Activated CD4-positive, alpha-beta T cell treated with anti-CD3 and anti-CD28 coated beads, Interleukin-2, Interleukin-6, amounts not matched to agents 100 ng/mL and 50 ng/mL, durations not matched to agents 16 hours and 8 hours (primary cell): ENCODE results near the gene KDELR1.
A peak's percentile ranks its signal among the peaks of the same experiment; 100 is the strongest.

Experiments used
- DNase-seq: peaks from one replicate; pipeline ENCODE4 v3.0.0-alpha.2; 2020

KDELR1 gene

GRCh38 chr19:48341515-48342413 lies 49.6 kb downstream of the KDELR1 start:
- DNase-seq: no peak

GRCh38 chr19:48340995-48341394 lies 50.4 kb downstream of the KDELR1 start:
- no peak for DNase-seq

DNA sequence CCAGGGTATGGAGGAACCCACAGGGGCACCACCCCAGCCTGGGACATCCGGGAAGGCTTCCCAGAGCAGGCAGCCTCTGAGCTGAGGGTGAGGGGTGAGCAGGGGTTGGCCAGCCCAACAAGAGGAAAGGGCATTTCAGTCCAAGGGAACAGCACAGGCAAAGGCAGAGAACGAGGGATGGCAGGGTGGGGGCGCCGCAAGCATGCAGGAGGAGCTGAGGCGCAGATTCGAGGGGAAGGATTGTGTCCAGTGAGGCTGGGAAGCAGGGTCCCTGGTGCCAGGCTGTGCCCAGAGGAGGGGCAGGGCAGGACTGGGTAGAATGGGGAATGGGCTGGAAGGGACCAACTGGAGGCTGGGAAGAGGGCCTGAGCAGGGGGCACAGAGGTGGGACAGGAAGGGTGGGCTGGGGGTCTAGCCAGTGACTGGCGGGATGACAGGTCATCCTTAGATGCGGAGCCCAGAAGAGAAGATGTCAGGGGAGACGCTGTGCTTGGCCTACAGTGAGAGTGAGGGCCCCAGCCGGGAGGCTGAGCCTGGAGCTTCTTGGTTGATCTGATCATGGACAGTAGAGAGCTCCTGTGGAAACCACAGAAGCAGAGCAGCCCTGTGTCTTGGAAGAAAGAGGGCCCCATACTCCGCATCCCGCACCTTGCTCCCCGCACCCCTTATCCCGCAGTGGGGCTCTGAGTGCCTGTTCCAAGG lies 52.4 kb downstream of the KDELR1 start:
- DNase-seq: no peak

GRCh38 chr19:48338253-48338755 lies 53.0 kb downstream of the KDELR1 start:
- DNase-seq: no peak

DNA sequence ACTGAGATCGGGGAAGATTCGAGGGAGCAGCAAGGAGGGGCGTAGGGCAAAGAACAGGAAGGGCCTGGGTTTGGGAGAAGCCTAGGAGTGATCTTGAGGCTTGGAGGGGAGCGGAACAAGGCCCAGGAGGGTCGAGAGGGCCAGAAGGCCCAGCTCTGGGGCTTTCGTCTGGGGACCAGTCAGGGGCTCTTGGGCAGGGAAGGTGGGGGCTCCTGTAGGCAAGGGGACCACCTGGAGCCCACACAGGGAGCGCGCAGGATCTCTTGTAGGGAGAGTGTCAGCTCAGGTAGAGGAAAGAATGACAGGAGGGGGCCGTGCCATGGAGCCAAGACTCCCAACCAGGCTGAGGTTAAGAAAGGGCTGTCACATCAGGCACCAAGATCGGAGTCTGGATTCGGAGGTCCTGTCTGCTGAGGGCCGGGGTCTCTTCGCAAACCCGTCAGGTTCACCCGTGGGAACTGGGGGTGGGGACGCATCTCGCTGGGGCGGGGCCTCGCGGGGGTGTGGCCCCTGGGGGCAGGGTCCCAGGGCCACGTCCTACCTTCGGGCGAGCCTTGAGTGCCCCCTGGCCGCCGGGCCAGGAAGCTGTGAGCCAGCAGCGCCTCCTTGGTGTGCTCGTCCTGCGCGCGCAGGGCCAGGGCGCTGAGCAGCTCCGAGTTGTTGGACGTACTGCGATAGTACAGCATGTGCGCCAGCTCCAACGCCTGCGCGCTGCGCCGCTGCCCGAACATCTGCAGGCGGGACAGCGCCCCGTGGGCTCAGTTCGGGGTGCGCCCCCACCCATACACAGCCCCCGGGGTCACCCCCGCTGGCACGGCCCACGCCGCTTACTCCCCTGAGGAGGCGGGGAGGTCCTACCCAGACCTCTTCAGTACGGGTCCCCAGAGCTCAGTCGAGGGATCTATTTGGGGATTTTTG lies 57.6 kb downstream of the KDELR1 start:
- DNase-seq: peak; percentile 96

DNA sequence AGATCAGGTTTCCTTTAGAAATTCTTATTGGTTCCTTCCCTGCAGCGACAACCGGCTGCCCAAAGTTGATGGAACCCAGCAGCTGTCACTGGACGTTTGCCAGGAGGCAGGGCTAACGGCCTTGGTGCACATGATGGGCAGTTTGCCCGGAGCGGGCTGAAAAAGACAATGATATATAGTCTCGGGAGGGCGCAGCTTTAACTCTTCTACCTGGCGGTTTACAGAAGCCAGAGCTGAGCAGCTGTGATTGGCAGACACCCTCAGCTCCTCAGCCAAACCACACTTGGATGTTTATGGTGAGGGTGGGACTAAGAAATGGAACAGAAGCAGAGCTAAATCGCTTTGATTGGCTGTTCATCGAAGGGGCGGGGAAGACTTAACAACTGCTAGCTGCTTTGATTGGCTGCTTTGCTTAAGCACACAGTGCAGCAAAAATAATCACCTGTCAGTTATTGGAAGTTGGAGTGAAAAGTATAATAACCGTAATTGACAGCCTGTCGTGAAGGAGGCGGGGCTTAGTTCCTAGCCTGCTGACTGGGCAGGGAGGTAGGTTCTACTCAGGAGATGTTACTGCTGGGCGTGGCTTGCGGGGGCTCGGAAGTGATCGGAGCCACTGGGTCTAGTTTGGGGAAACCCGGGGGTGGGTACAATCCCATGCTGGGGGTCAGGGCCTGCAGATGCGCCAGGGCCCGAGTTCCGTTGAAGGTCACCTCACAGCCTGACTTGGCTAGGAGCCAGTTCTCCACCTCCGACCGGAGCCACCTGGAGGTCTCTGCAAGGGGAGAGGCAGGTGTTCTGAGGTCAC lies 58.5 kb downstream of the KDELR1 start:
- DNase-seq: peak; percentile 94
